Left kidney (tissue), 8 donors: ENCODE measurements around the gene CTRB1. TPM values are rescaled to one million over a fixed set of nuclear protein-coding genes. Genes with fewer than 3 reads are reported as not detected.

Experiments used
- DNase-seq: peaks from one replicate; pipeline ENCODE4 v3.0.0-alpha.2; 2013
- long read RNA-seq, 8 donors: transcript quantifications; one replicate each; lab custom pipeline, GENCODE V29; 2026
- polyA plus RNA-seq: library from polyadenylated mRNA; unstranded; fragments of 120-200 nt; gene quantifications from one replicate; pipeline ENCODE4 v1.2.1, GENCODE V29; 2013; ENCODE audit not compliant: insufficient read length

CTRB1 gene
- 0.18 TPM for polyA plus RNA-seq
- long read RNA-seq, donor 1 = 0 reads
- long read RNA-seq, donor 2 = 0 reads
- long read RNA-seq, donor 3 = 0 reads
- long read RNA-seq, donor 4 = 0 reads
- long read RNA-seq, donor 5 = 0 reads
- long read RNA-seq, donor 6 = 0 reads
- long read RNA-seq, donor 7 = 0 reads
- long read RNA-seq, donor 8 = 0 reads

GRCh38 chr16:75218256-75219076, at the start of gene CTRB1:
Gene CTRB1 (plus strand): TSS chr16:75218988. CDS start chr16:75219008, 20 bp downstream.
- DNase-seq = no peak

- no peak for DNase-seq
Measured at GRCh38 chr16:75169899-75170405, 48.8 kb upstream of the CTRB1 start.

- no peak for DNase-seq
Measured at GRCh38 chr16:75172578-75172977, 46.2 kb upstream of the CTRB1 start.

- DNase-seq = no peak
Measured at GRCh38 chr16:75175074-75175473, 43.7 kb upstream of the CTRB1 start.

- no peak for DNase-seq
Measured at GRCh38 chr16:75176926-75177325, 41.9 kb upstream of the CTRB1 start.

- DNase-seq = no peak
Measured at GRCh38 chr16:75179208-75179607, 39.6 kb upstream of the CTRB1 start.

- no peak for DNase-seq
Measured at GRCh38 chr16:75181630-75182029, 37.2 kb upstream of the CTRB1 start.

GRCh38 chr16:75188832-75189477, 29.8 kb upstream of the CTRB1 start:
- DNase-seq = no peak

- DNase-seq = no peak
Measured at GRCh38 chr16:75189638-75190245, 29.0 kb upstream of the CTRB1 start.

- no peak for DNase-seq
Measured at GRCh38 chr16:75192606-75193264, 26.1 kb upstream of the CTRB1 start.

- no peak for DNase-seq
Measured at GRCh38 chr16:75193265-75193650, 25.5 kb upstream of the CTRB1 start.

- no peak for DNase-seq
Measured at GRCh38 chr16:75193730-75194444, 24.9 kb upstream of the CTRB1 start.

- DNase-seq = no peak
Measured at GRCh38 chr16:75195811-75196790, 22.7 kb upstream of the CTRB1 start.

GRCh38 chr16:75196836-75197235, 22.0 kb upstream of the CTRB1 start:
- no peak for DNase-seq

- no peak for DNase-seq
Measured at GRCh38 chr16:75197522-75198134, 21.2 kb upstream of the CTRB1 start.

GRCh38 chr16:75198135-75198600, 20.6 kb upstream of the CTRB1 start:
- no peak for DNase-seq

- no peak for DNase-seq
Measured at GRCh38 chr16:75202069-75202590, 16.7 kb upstream of the CTRB1 start.

- DNase-seq = no peak
Measured at GRCh38 chr16:75203096-75203495, 15.7 kb upstream of the CTRB1 start.
